ENCODE results near the gene BCAN.
"Not testable (repeated sequence)": the region's sequence is repeated elsewhere in the genome, so short reads cannot be mapped to it uniquely, and the experiment has no call there.

BCAN gene, protein sequence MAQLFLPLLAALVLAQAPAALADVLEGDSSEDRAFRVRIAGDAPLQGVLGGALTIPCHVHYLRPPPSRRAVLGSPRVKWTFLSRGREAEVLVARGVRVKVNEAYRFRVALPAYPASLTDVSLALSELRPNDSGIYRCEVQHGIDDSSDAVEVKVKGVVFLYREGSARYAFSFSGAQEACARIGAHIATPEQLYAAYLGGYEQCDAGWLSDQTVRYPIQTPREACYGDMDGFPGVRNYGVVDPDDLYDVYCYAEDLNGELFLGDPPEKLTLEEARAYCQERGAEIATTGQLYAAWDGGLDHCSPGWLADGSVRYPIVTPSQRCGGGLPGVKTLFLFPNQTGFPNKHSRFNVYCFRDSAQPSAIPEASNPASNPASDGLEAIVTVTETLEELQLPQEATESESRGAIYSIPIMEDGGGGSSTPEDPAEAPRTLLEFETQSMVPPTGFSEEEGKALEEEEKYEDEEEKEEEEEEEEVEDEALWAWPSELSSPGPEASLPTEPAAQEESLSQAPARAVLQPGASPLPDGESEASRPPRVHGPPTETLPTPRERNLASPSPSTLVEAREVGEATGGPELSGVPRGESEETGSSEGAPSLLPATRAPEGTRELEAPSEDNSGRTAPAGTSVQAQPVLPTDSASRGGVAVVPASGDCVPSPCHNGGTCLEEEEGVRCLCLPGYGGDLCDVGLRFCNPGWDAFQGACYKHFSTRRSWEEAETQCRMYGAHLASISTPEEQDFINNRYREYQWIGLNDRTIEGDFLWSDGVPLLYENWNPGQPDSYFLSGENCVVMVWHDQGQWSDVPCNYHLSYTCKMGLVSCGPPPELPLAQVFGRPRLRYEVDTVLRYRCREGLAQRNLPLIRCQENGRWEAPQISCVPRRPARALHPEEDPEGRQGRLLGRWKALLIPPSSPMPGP

DNA sequence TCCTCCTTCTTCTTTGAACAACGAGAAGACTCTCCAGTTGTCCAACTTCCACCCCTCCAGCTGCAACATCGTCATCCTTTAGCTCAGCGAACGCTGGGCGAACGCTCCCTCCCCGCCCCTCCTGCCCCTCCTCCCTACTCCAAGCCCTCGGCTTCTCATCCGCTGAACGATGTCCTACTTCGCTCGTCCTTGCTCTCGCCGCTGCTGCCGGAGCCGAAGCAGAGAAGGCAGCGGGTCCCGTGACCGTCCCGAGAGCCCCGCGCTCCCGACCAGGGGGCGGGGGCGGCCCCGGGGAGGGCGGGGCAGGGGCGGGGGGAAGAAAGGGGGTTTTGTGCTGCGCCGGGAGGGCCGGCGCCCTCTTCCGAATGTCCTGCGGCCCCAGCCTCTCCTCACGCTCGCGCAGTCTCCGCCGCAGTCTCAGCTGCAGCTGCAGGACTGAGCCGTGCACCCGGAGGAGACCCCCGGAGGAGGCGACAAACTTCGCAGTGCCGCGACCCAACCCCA, at the start of gene BCAN:
Gene BCAN, plus strand, starts transcription at position 357 of the 504 bp plus-strand sequence. CDS start 3,938 bp downstream, outside the sequence.
- no peak for DNase-seq

DNA sequence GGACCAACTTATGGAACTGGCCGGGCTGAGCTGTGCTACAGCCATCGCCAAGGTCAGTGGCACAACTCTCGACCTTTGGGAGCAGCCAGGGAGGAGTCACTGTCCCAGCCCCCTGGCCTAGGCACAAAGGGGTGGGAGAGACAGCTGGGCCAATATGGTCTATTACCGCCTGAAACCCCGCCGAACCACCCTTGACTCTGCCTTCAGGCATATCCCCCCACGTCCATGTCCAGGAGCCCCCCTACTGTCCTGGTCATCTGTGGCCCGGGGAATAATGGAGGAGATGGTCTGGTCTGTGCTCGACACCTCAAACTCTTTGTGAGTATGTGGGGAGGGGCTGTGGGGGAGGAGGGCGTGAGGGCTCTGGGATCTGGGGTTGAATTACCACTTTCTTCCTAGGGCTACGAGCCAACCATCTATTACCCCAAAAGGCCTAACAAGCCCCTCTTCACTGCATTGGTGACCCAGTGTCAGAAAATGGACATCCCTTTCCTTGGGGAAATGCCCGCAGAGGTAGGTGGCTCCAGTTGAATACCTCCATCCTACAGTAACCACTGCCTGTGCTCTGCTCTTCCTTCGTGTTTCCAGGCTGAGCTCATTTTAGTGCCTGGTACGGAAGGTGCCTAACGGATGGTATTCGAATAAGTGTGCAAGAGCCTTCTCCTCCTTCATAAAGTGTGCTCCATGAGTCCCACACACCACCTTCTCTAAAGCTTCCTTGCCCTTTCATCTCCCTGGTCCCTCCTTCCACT, 49.6 kb upstream of the BCAN start:
- DNase-seq, result no peak

- DNase-seq, result no peak
These were observed 48.8 kb upstream of the BCAN start for GRCh38 chr1:156592910-156593660.

DNA sequence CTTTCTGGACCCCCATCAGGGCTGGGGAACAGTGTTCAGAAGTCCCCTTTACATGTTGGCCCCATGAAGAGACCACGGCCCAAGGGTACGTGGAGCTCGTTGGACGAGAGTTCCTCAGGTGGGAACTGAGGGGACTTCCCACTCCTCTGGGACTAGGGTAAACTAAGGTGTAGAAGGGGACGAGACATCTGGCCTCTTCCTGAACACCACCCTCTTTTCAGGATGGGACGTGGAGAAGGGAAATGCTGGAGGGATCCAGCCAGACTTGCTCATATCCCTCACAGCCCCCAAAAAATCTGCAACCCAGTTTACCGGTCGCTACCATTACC, 48.3 kb upstream of the BCAN start:
- no peak for DNase-seq

DNA sequence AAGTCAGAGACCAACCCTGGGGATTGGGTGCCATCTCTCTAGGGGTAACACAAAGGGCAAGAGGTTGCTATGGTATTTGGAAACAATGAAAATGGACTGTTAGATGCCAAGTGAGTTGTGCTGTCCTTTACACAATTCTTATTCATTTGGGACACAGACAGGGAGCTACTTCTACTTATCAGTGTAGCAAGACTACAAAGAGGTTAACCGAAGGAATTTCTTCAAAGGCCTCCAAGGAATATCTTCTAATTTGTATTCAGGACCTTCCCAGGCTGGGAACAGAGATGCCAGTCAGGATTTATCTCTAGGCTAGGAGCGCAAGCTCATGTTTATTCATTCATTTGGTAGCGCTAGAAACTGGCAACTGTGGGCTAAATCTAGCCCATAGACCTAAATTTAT, 47.7 kb upstream of the BCAN start:
- DNase-seq, result no peak

DNA sequence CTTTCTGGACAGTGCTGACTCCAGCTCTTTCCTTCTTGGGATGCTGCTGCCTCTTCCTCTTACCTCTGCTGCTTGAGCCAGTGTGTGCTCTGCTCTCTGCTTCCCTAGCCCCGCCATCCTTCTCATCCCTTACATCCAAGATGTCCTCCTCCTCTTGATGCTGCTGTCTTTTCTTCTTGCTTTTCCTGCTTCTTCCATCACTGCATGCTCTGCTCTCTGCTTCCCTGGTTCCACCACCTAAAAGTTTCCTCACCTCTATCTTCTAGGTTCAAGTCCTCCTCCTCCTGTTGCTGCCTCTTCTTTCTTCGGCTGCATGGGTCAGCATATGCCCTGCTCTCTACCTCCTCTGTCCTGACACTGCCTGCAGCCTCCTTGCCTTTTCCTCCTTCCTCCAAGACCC, 46.9 kb upstream of the BCAN start:
- DNase-seq, result no peak

DNA sequence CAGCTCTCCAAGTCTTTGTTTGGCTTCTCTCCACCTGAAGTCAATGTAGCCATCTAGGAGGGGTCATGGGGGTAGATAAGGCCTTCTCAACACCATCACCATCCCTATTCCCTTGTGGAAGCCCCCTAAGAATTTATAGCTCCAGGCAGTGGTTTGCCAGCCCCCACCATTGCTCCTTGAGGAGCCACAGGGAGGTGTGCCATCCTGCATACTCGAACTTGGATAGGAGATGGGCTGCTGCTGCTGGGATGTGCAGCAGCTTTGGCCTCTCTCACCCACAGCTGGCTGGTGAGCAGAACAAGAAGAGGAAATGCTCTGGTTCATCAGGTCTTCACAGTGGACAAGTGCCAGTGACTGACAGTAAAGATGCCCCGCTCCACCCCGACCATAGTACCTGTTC, 45.5 kb upstream of the BCAN start:
- DNase-seq, result no peak

DNA sequence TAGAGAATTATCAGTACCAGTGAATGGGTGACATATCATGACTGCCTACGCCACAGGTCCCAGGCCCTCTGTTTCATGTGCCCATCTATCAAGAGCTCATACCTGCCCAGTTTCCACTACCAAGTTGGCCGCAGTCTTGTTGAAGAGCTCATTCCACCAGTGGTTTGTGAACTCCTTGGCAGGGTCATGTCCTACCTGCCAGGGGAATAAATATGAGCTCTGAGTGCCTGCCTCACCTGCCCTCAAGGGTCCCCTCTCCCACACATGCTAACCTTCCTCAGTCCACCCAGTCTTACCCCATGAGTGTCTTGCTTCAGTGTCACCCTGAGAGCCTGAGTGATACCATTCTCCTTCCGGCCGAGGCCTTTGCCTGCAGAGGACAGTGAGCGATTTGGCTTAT, 43.8 kb upstream of the BCAN start:
- no peak for DNase-seq

DNA sequence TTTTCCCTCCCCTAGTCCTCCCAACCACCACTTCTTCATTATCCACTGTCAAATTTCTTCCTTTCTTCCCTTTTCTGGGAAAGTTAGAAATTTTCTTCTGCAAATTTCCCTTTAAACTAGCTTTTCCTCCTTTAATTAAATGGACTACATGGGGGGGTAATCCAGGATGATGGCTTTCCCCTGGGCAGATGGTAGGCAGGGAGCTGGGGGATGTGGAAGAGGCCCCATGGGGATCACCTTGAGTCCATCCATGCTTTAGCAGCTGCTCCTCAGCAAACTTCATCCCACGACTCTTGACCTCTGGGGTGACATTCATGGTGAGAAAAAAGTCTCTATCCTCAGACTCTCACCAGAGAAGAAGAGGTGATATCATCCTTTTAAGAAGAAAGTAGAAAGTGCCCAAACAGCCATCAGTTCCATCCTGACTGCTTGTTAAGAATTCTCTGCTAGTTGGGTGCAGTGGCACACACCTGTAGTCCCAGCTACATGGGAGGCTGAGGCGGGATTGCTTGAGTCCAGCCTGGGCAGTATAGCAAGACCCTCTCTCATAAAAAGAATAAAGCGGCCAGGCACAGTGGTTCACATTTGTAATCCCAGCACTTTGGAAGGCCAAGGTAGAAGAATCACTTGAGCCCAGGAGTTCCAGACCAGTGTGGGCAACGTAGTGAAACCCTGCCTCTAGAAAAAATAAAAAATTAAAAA, 43.0 kb upstream of the BCAN start:
- DNase-seq, result no peak

DNA sequence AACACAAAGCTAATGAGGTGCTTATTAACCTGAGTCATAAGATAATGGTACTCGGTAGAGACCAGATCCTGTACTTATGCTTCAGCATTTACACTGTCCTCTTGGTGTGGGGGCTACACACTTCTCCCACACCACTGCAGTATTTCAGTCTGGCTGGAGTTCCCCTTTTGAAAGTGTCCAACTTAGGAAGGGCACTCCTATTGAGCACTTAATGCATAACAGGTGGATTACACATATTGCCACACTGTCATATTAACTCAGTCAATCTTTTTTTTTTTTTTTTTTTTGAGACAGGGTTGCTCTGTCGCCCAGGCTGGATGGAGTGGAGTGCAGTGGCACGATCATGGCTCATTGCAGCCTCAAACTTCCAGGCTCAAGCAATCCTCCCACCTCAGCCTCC, 42.1 kb upstream of the BCAN start:
- no peak for DNase-seq

GRCh38 chr1:156600733-156601121, 41.2 kb upstream of the BCAN start:
- DNase-seq, result no peak

GRCh38 chr1:156601122-156601830, 40.6 kb upstream of the BCAN start, which contains the start of gene GPATCH4:
Gene GPATCH4 (minus strand): TSS chr1:156601479.
- no peak for DNase-seq

- no peak for DNase-seq
These were observed 40.0 kb upstream of the BCAN start for GRCh38 chr1:156601892-156602291.

GRCh38 chr1:156602557-156602993, 39.3 kb upstream of the BCAN start:
- DNase-seq, result no peak

GRCh38 chr1:156607344-156607743, 34.6 kb upstream of the BCAN start:
- not testable (repeated sequence) for DNase-seq

DNA sequence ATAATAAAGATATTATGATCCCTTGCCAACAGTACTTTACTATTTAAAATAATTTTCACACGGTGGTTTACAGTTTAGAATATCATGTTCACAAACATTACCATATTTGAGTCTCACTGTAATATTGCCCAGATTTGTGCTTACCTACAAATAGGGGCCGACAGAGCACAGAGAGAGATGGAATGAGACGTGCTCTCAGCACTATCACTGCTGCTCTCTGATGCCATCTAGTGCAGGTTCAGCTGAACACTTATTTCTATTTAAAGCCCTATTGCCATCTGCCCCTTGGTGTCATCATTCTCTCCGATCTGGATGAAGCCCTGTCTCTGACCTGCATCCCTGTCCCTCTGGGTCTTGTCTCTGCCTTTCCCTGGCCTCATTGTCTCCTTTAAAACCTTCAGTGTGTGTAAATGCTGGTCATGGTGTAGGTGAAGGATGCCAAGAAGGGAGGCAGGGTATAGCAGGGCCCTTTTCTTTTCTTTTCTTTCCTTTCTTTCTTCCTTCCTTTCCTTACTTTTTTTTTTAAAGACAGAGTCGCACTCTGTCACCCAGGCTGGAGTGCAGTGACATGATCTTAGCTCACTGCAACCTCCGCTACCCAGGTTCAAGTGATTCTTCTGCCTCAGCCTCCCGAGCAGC, 33.8 kb upstream of the BCAN start:
- no peak for DNase-seq

- no peak for DNase-seq
These were observed 32.9 kb upstream of the BCAN start for GRCh38 chr1:156608981-156609380.

DNA sequence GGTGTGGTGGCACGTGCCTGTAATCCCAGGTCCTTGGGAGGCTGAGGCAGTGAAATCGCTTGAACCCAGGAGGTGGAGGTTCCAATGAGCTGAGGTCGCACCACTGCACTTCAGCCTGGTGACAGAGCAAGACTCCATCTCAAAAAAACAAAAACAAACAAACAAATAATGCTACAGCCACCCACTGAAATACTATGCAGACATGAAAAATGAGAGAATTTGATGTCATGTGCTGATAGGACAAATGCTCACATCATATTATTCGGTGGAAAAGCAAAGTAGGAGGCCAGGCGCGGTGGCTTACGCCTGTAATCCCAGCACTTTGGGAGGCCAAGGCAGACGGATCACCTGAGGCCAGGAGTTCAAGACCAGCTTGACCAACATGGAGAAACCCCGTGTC, 31.8 kb upstream of the BCAN start:
- DNase-seq, result not testable (repeated sequence)

GRCh38 chr1:156612666-156613065, 29.3 kb upstream of the BCAN start:
- DNase-seq, result no peak

GRCh38 chr1:156615946-156616345, 26.0 kb upstream of the BCAN start:
- DNase-seq, result no peak
